ENCODE data around the gene MC2R.

The MC2R gene

GRCh38 chr18:13895505-13896033 is 19.8 kb downstream of the MC2R start:
- no peak for DNase-seq (ENCODE audit: low read depth)
- TF ChIP-seq, protein P1, sequence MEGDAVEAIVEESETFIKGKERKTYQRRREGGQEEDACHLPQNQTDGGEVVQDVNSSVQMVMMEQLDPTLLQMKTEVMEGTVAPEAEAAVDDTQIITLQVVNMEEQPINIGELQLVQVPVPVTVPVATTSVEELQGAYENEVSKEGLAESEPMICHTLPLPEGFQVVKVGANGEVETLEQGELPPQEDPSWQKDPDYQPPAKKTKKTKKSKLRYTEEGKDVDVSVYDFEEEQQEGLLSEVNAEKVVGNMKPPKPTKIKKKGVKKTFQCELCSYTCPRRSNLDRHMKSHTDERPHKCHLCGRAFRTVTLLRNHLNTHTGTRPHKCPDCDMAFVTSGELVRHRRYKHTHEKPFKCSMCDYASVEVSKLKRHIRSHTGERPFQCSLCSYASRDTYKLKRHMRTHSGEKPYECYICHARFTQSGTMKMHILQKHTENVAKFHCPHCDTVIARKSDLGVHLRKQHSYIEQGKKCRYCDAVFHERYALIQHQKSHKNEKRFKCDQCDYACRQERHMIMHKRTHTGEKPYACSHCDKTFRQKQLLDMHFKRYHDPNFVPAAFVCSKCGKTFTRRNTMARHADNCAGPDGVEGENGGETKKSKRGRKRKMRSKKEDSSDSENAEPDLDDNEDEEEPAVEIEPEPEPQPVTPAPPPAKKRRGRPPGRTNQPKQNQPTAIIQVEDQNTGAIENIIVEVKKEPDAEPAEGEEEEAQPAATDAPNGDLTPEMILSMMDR (IDR thresholded peaks at IDR 0.05; ENCODE audit: insufficient read depth, low read depth, low read length, missing control alignments), result no peak
- H3K4me3 ChIP-seq (ENCODE audit: low read depth, low read length), result no peak overlapping the region

DNA sequence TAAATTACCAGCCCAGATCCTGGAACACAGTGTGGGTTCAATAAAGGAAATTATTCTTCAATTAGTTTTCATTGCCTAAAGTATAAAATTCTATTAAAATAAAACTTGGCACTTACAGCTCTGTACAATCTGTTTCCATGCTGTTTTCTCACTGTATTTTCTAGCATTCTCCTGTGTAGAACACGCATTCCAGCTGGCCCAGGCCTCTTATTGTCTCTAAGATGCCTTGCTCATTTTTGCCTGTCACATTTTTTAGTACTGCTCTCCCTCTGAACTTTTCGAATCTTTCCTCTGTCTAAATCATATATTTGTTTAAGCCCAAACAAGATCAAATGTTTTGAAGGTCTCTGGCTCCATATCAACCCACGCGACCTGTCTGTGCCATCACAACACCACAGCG is 20.8 kb downstream of the MC2R start:
- no peak overlapping the region for H3K4me3 ChIP-seq (ENCODE audit: low read depth, low read length)
- TF ChIP-seq, protein P1 (IDR thresholded peaks at IDR 0.05; ENCODE audit: insufficient read depth, low read depth, low read length, missing control alignments), result no peak
- no peak for DNase-seq (ENCODE audit: low read depth)

GRCh38 chr18:13893418-13893760 is 21.9 kb downstream of the MC2R start:
- DNase-seq (ENCODE audit: low read depth), result peak; percentile 86
- TF ChIP-seq, protein P1 (IDR thresholded peaks at IDR 0.05; ENCODE audit: insufficient read depth, low read depth, low read length, missing control alignments), result no peak
- no peak overlapping the region for H3K4me3 ChIP-seq (ENCODE audit: low read depth, low read length)

DNA sequence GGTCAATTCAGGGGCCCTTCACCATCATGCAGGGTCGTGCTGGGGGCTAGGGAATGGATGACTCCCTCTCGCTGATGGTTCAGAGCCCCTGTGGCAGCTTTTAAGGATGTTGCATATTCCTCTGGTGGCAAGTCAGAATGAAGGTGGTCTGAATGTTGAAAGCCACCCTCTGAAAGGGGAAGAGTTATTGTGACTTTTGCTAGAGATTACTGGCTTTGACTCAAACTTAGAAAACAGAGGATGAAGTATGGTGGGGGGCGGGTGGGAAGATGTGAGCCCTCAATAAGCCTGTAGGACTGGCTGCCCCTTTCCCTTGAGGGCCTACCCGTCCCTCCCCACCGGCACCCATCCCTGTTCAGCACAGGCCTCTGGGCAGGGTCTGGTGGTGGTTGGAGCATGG is 23.2 kb downstream of the MC2R start:
- DNase-seq (ENCODE audit: low read depth), result peak; percentile 13
- no peak overlapping the region for H3K4me3 ChIP-seq (ENCODE audit: low read depth, low read length)
- TF ChIP-seq, protein P1 (IDR thresholded peaks at IDR 0.05; ENCODE audit: insufficient read depth, low read depth, low read length, missing control alignments), result no peak

DNA sequence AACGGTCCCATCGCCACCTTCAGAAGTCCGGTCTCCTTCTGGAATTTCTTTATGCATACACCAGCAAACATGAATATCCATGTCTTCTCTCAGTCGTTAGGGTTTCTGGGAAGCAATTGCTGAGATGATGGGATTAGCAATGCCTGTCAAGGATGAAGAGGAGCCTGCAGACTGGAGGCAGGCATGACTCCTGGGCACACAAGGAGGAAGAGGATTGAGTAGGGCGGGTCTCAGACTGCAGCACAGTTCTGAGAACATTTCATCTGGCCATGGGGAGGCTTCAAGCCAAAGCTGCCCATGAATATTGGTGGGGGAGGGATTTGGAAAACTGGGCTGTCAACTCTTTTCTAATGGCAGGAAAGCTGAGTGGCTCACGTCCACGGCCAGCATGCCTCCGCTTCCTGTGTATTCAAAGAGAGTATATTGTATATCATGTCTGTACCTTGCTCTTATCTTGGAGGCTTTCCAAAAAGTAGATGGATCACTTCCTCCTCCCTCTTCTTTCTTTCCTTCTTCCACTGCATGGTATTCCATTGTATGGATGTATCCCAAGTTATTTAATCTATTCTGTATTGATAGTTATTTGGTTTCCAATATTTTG is 24.5 kb downstream of the MC2R start:
- H3K4me3 ChIP-seq (ENCODE audit: low read depth, low read length), result no peak overlapping the region
- TF ChIP-seq, protein P1 (IDR thresholded peaks at IDR 0.05; ENCODE audit: insufficient read depth, low read depth, low read length, missing control alignments), result no peak
- no peak for DNase-seq (ENCODE audit: low read depth)

DNA sequence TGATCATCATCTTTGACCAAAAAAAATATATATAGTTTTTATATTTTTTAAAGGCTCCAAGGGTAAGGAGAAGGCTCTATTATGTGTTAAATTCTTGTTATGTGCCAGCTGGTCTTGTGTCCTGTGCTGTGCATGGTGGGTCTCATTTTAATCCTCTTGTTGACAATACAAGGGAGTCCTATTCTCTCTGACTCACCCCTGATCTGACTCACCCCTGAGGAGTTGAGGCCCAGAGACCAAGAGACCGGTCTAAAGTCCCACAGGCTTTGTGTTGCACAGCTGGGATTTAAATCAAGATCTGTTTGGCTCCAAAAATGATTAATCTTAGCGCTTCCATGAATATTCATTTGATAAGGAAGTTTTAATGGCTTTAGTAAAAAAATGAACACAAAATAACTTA is 25.7 kb downstream of the MC2R start:
- TF ChIP-seq, protein P1 (IDR thresholded peaks at IDR 0.05; ENCODE audit: insufficient read depth, low read depth, low read length, missing control alignments), result no peak
- DNase-seq (ENCODE audit: low read depth), result no peak
- H3K4me3 ChIP-seq (ENCODE audit: low read depth, low read length), result no peak overlapping the region

DNA sequence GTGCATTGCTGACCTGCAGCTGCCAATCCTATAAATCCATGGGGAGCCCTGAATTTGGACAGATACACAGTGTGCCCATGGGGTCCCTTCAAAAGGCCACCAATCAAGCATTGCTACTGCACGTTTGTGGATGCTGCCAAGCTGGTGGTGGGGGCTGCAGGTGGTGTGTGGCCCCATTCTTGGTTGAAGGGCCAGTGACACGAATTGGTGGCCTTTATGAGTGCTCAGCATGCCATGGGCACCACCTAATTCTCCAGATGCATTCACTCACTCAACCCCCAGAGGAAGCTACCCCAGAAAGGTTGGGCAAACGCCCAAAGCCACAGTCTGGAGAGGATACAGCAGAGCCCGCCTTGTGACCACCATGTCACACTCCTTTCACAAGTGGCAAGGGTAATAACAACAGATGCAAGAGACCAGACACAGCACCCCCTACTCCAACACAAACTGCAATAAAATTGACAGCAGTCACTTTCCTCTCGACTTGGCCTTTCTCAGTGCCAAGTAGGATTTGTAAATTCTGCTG is 27.1 kb downstream of the MC2R start:
- H3K4me3 ChIP-seq (ENCODE audit: low read depth, low read length), result no peak overlapping the region
- DNase-seq (ENCODE audit: low read depth), result no peak
- TF ChIP-seq, protein P1 (IDR thresholded peaks at IDR 0.05; ENCODE audit: insufficient read depth, low read depth, low read length, missing control alignments), result no peak

All from GM12865 (cell line).